HCT116 (cell line): Measurements from ENCODE around the gene PPP4R2.
"Not testable (repeated sequence)": the region's sequence is repeated elsewhere in the genome, so short reads cannot be mapped to it uniquely, and the experiment has no call there.

ENCODE experiments used
- CTCF ChIP-seq, 3 experiments: fragments of 200-600 bp in 1 of 3; sonication (generic) in 1 of 3; IDR thresholded peaks in 2 of 3; conservative IDR thresholded peaks in 1 of 3; 2 replicates each; pipeline ENCODE4 v1.5.1; 2012 to 2017; ENCODE audit warnings: low read depth in 2 of 3, low read length in 2 of 3, antibody characterized with exemption in 1 of 3, borderline replicate concordance in 1 of 3, control low read depth in 1 of 3, mild to moderate bottlenecking in 1 of 3, mixed read lengths in 1 of 3, mixed run types in 1 of 3, moderate library complexity in 1 of 3; ENCODE audit not compliant: insufficient read depth in 1 of 3
- EZH2phosphoT487 ChIP-seq: fragments of 200-600 bp; IDR thresholded peaks from 2 replicates; pipeline ENCODE4 v1.6.1; 2018; ENCODE audit warnings: antibody characterized with exemption, borderline replicate concordance
- FOSL1 ChIP-seq: IDR thresholded peaks from 2 replicates; pipeline ENCODE4 v1.6.1; 2012; ENCODE audit warnings: low read depth
- JUND ChIP-seq: IDR thresholded peaks from 2 replicates; pipeline ENCODE4 v1.6.1; 2012
- POLR2A ChIP-seq: IDR thresholded peaks from 2 replicates; pipeline ENCODE4 v1.7.0; 2011; ENCODE audit warnings: borderline replicate concordance; ENCODE audit not compliant: insufficient read depth, insufficient read length; ENCODE audit errors: extremely low read depth
- POLR2AphosphoS5 ChIP-seq: IDR thresholded peaks from 2 replicates; pipeline ENCODE4 v1.6.1; 2011; ENCODE audit warnings: mild to moderate bottlenecking, low read depth, low read length, moderate library complexity
- RAD21 ChIP-seq: IDR thresholded peaks from 2 replicates; pipeline ENCODE4 v1.6.1; 2012; ENCODE audit warnings: low read depth, mild to moderate bottlenecking
- SP1 ChIP-seq: IDR thresholded peaks from 2 replicates; pipeline ENCODE4 v1.6.1; 2012; ENCODE audit warnings: low read depth
- TF ChIP-seq, protein P1 (sequence below): IDR thresholded peaks from 2 replicates; pipeline ENCODE4 v1.6.1; 2012

- TF ChIP-seq RAD21; CTCF (IDR thresholded peaks at IDR 0.05 in 2 of 3, conservative IDR thresholded peaks at IDR 0.05 in 1 of 3; ENCODE audit: borderline replicate concordance in 1 of 3, insufficient read depth in 1 of 3, low read depth in 2 of 3, low read length in 2 of 3); EZH2phosphoT487; POLR2AphosphoS5; JUND; POLR2A; SP1; FOSL1: not testable (repeated sequence)
- TF ChIP-seq, protein P1, sequence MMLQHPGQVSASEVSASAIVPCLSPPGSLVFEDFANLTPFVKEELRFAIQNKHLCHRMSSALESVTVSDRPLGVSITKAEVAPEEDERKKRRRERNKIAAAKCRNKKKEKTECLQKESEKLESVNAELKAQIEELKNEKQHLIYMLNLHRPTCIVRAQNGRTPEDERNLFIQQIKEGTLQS, result not testable (repeated sequence)
These were observed 69.6 kb downstream of the PPP4R2 start for GRCh38 chr3:73066243-73066642.
